SK-N-MC (cell line): ENCODE results near the gene MED13L.
A peak's percentile ranks its signal among the peaks of the same experiment; 100 is the strongest.

Experiments used
- DNase-seq: peaks from one replicate; pipeline ENCODE4 v3.0.0-alpha.2; 2011; ENCODE audit warnings: low read depth, low spot score
- H3K27ac ChIP-seq: fragments of 200-600 bp; sonication (generic); 2 replicates; pipeline ENCODE4 v1.5.1; 2016; ENCODE audit warnings: mixed run types
- H3K36me3 ChIP-seq: fragments of 200-600 bp; sonication (generic); 2 replicates; pipeline ENCODE4 v1.6.1; 2017; ENCODE audit warnings: antibody characterized with exemption, low read length, mixed read lengths; ENCODE audit not compliant: insufficient read depth
- H3K4me3 ChIP-seq: fragments of 200-600 bp; sonication (generic); 2 replicates; pipeline ENCODE4 v1.5.1; 2016
- H3K9ac ChIP-seq: fragments of 200-600 bp; sonication (generic); 2 replicates; pipeline ENCODE4 v1.8.0; 2017; ENCODE audit warnings: mixed run types, mixed read lengths; ENCODE audit not compliant: insufficient read length
- H3K9me3 ChIP-seq: fragments of 200-600 bp; sonication (generic); 2 replicates; pipeline ENCODE4 v1.6.1; 2017; ENCODE audit warnings: low read depth, mild to moderate bottlenecking, antibody characterized with exemption, low read length, moderate library complexity, mixed read lengths
- EZH2 ChIP-seq: fragments of 200-600 bp; sonication (generic); IDR thresholded peaks from one replicate; pipeline ENCODE4 v1.6.1; 2017; ENCODE audit warnings: antibody characterized with exemption
- FOXP2 ChIP-seq: optimal IDR thresholded peaks from 2 replicates; pipeline ENCODE3; 2011; ENCODE audit warnings: mild to moderate bottlenecking, moderate library complexity; ENCODE audit not compliant: insufficient read depth; ENCODE audit errors: extremely low read length, control extremely low read depth
- POLR2AphosphoS5 ChIP-seq: IDR thresholded peaks from 2 replicates; pipeline ENCODE4 v1.6.1; 2012; ENCODE audit warnings: mild to moderate bottlenecking, low read depth, low read length, borderline replicate concordance

The MED13L gene

DNA sequence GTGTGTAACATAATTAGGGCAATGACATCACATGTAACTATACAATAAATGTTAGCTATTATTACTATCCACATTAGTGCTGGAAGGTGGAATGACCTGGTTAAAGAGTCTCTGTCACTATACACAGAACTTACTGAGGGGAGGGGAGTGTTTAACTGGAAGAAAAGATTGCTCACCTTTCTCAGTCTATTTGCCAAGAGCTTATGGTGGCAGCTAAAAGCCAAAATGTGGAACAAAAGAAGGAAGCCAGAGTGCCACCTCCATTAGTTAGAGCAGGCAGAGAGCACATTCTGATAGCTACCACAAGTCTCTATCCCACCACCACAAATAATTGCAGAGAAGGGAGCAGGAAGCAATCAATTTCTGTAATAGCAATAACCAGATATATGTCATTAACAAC lies 124.4 kb downstream of the MED13L start:
- no peak for TF ChIP-seq POLR2AphosphoS5
- no peak for TF ChIP-seq FOXP2
- no peak for TF ChIP-seq EZH2
- Histone ChIP-seq H3K9ac (no peak overlapping the region), H3K36me3 (no peaks in the 10 kb centered on the region), H3K27ac (peak overlapping the region; percentile 54; the same call in 1 of the 2 replicates), H3K4me3 (no peak overlapping the region), H3K9me3 (no peaks in the 10 kb centered on the region)
- DNase-seq, result no peak

GRCh38 chr12:116152268-116152667 lies 125.2 kb downstream of the MED13L start:
- H3K36me3 ChIP-seq, result no peaks in the 10 kb centered on the region
- H3K9ac ChIP-seq, result no peak overlapping the region
- TF ChIP-seq EZH2 (no peak), FOXP2 (no peak), POLR2AphosphoS5 (no peak)
- H3K9me3 ChIP-seq, result no peaks in the 10 kb centered on the region
- no peak overlapping the region for H3K4me3 ChIP-seq
- H3K27ac ChIP-seq, result no peak overlapping the region
- DNase-seq, result no peak

- Histone ChIP-seq H3K36me3 (no peaks in the 10 kb centered on the region), H3K9ac (no peak overlapping the region), H3K27ac (no peak overlapping the region), H3K4me3 (no peak overlapping the region), H3K9me3 (no peaks in the 10 kb centered on the region)
- DNase-seq, result no peak
- TF ChIP-seq EZH2, result no peak
- TF ChIP-seq FOXP2, result no peak
- TF ChIP-seq POLR2AphosphoS5, result no peak
These were observed 127.0 kb downstream of the MED13L start for GRCh38 chr12:116150452-116150851.

DNA sequence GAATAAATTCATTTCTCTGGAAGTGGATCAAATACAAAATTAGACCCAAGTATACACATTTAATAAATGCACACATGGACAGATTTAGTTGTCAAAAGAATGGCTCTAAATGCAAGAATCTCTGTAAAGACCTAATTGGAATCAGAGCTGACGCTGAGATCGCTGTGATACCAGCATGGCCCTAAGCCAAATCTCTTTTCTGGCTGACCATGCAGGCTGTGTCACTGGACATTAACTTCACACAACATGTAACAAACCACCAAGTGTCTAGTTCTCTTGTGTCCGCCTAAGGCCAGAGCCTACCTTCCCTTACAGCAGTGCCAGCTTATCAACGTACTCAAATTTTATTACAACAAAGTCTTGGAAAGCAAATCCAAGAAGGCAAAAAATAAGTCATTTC lies 127.5 kb downstream of the MED13L start:
- H3K9me3 ChIP-seq, result no peaks in the 10 kb centered on the region
- no peaks in the 10 kb centered on the region for H3K36me3 ChIP-seq
- DNase-seq, result no peak
- TF ChIP-seq FOXP2 (no peak), POLR2AphosphoS5 (no peak), EZH2 (no peak)
- H3K4me3 ChIP-seq, result no peak overlapping the region
- no peak overlapping the region for H3K9ac ChIP-seq
- H3K27ac ChIP-seq, result no peak overlapping the region

- DNase-seq, result no peak
- TF ChIP-seq POLR2AphosphoS5, result no peak
- TF ChIP-seq EZH2, result no peak
- TF ChIP-seq FOXP2, result no peak
- Histone ChIP-seq H3K27ac (no peak overlapping the region), H3K9me3 (no peaks in the 10 kb centered on the region), H3K36me3 (no peaks in the 10 kb centered on the region), H3K9ac (no peak overlapping the region), H3K4me3 (no peak overlapping the region)
These were observed 128.6 kb downstream of the MED13L start for GRCh38 chr12:116148844-116149243.

GRCh38 chr12:116146386-116146785 lies 131.1 kb downstream of the MED13L start:
- Histone ChIP-seq H3K9ac (no peak overlapping the region), H3K4me3 (no peak overlapping the region), H3K36me3 (no peaks in the 10 kb centered on the region), H3K27ac (no peak overlapping the region), H3K9me3 (no peaks in the 10 kb centered on the region)
- no peak for TF ChIP-seq FOXP2
- no peak for TF ChIP-seq POLR2AphosphoS5
- TF ChIP-seq EZH2, result no peak
- DNase-seq, result no peak

- Histone ChIP-seq H3K9me3 (no peaks in the 10 kb centered on the region), H3K36me3 (no peaks in the 10 kb centered on the region), H3K27ac (no peak overlapping the region), H3K9ac (no peak overlapping the region), H3K4me3 (no peak overlapping the region)
- DNase-seq, result no peak
- no peak for TF ChIP-seq POLR2AphosphoS5
- no peak for TF ChIP-seq EZH2
- TF ChIP-seq FOXP2, result no peak
These were observed 132.0 kb downstream of the MED13L start for GRCh38 chr12:116145451-116145850.

DNA sequence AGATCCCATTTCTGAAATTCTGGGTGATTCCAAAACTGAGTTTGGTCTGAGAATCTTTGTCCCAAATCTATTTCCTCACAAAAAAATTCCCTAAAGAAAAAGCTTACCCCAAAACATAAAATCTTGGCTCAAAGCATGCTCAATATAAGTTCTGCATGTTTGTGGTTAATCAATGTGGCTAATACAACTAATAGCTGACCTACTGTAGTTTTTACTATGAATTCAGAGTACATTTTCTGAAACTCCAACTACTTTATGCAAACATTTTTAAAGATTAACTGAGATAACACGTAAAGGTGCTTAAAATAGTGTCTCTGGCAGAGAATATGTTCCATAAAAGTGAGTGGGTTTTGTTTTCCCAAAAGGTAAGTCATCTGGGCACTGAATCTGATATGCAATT lies 133.1 kb downstream of the MED13L start:
- Histone ChIP-seq H3K9ac (no peak overlapping the region), H3K9me3 (no peaks in the 10 kb centered on the region), H3K27ac (no peak overlapping the region), H3K4me3 (no peak overlapping the region), H3K36me3 (no peaks in the 10 kb centered on the region)
- TF ChIP-seq POLR2AphosphoS5, result no peak
- TF ChIP-seq EZH2, result no peak
- no peak for DNase-seq

- TF ChIP-seq POLR2AphosphoS5 (no peak), EZH2 (no peak), FOXP2 (no peak)
- Histone ChIP-seq H3K4me3 (peak overlapping the region; percentile 29; the same call in 1 of the 2 replicates), H3K36me3 (no peaks in the 10 kb centered on the region), H3K9me3 (no peaks in the 10 kb centered on the region), H3K27ac (peak overlapping the region; percentile 76; the same call in 1 of the 2 replicates), H3K9ac (no peak overlapping the region)
- no peak for DNase-seq
These were observed 133.6 kb downstream of the MED13L start for GRCh38 chr12:116143909-116144308.
